ENCODE measurements around the gene MUC22. TPM values are rescaled to one million over a fixed set of nuclear protein-coding genes. Genes with fewer than 3 reads are reported as not detected.

MUC22 gene
- polyA plus RNA-seq, 1 donor (not counting 4 experiments of a cell fraction or from before 2014, with no cell fraction given): not detected

- dilution Hi-C loops (cut with MboI; ENCODE audit: extremely low pct_ligation_motif_present, low sequenced_read_pairs): no loop called here
- Histone ChIP-seq H3K36me3 (ENCODE audit: control insufficient read depth in 2 of 2, extremely low read depth in 1 of 2, insufficient read depth in 2 of 2, low read length in 2 of 2) (no peaks in the 10 kb centered on the region), H3K27me3 (ENCODE audit: control insufficient read depth, extremely low read depth, insufficient read depth, low read length) (peaks cover 5% of the 10 kb centered on the region), H3K27ac (ENCODE audit: control insufficient read depth, insufficient read depth, low read length) (no peak overlapping the region), H2AFZ (ENCODE audit: control insufficient read depth, low read length) (no peak overlapping the region), H3K4me3 (ENCODE audit: control insufficient read depth in 2 of 3, extremely low read depth in 1 of 3, insufficient read depth in 2 of 3, low read depth in 1 of 3, low read length in 3 of 3) (no peak overlapping the region), H4K20me1 (ENCODE audit: control insufficient read depth, extremely low read depth, insufficient read depth, low read length) (no peaks in the 10 kb centered on the region), H3K9me3 (ENCODE audit: control insufficient read depth, low read depth, low read length) (no peaks in the 10 kb centered on the region), H3K9me1 (ENCODE audit: control insufficient read depth, extremely low read depth, insufficient read depth, low read length) (no peaks in the 10 kb centered on the region), H3K79me2 (ENCODE audit: control insufficient read depth, insufficient read depth, low read length) (no peaks in the 10 kb centered on the region), H3K4me1 (ENCODE audit: control insufficient read depth, extremely low read depth, insufficient read depth, low read length) (peaks cover 9% of the 10 kb centered on the region), H3K9ac (ENCODE audit: control insufficient read depth, extremely low read depth, insufficient read depth, low read length) (no peak overlapping the region), H3K4me2 (ENCODE audit: control insufficient read depth, extremely low read depth, insufficient read depth, low read depth, low read length) (no peak overlapping the region)
- TF ChIP-seq EZH2 (IDR thresholded peaks at IDR 0.05; ENCODE audit: low read length) (no peak), CTCF (optimal IDR thresholded peaks at IDR 0.05 in 1 of 3, IDR thresholded peaks at IDR 0.05 in 1 of 3, conservative IDR thresholded peaks at IDR 0.05 in 1 of 3; ENCODE audit: extremely low read depth in 1 of 3, insufficient read depth in 2 of 3, low read length in 3 of 3) (no peak)
- DNase-seq (ENCODE audit: low read depth, low spot score): no peak
- no peak for FAIRE-seq
These were observed 24.8 kb upstream of the MUC22 start for GRCh38 chr6:30985490-30985889.

GRCh38 chr6:30987304-30987703 is 23.0 kb upstream of the MUC22 start:
- FAIRE-seq: no peak
- TF ChIP-seq EZH2 (IDR thresholded peaks at IDR 0.05; ENCODE audit: low read length) (no peak), CTCF (optimal IDR thresholded peaks at IDR 0.05 in 1 of 3, IDR thresholded peaks at IDR 0.05 in 1 of 3, conservative IDR thresholded peaks at IDR 0.05 in 1 of 3; ENCODE audit: extremely low read depth in 1 of 3, insufficient read depth in 2 of 3, low read length in 3 of 3) (no peak)
- no peak overlapping the region for H3K4me2 ChIP-seq (ENCODE audit: control insufficient read depth, extremely low read depth, insufficient read depth, low read depth, low read length)
- no peaks in the 10 kb centered on the region for H3K9me1 ChIP-seq (ENCODE audit: control insufficient read depth, extremely low read depth, insufficient read depth, low read length)
- H3K79me2 ChIP-seq (ENCODE audit: control insufficient read depth, insufficient read depth, low read length): no peaks in the 10 kb centered on the region
- no peak overlapping the region for H3K4me3 ChIP-seq (ENCODE audit: control insufficient read depth in 2 of 3, extremely low read depth in 1 of 3, insufficient read depth in 2 of 3, low read depth in 1 of 3, low read length in 3 of 3)
- H3K9me3 ChIP-seq (ENCODE audit: control insufficient read depth, low read depth, low read length): no peaks in the 10 kb centered on the region
- no peak overlapping the region for H3K27ac ChIP-seq (ENCODE audit: control insufficient read depth, insufficient read depth, low read length)
- H3K9ac ChIP-seq (ENCODE audit: control insufficient read depth, extremely low read depth, insufficient read depth, low read length): no peak overlapping the region
- H4K20me1 ChIP-seq (ENCODE audit: control insufficient read depth, extremely low read depth, insufficient read depth, low read length): no peaks in the 10 kb centered on the region
- H3K27me3 ChIP-seq (ENCODE audit: control insufficient read depth, extremely low read depth, insufficient read depth, low read length): peaks cover 5% of the 10 kb centered on the region
- peaks cover 4% of the 10 kb centered on the region for H3K4me1 ChIP-seq (ENCODE audit: control insufficient read depth, extremely low read depth, insufficient read depth, low read length)
- dilution Hi-C loops (cut with MboI; ENCODE audit: extremely low pct_ligation_motif_present, low sequenced_read_pairs): no loop called here
- no peak overlapping the region for H2AFZ ChIP-seq (ENCODE audit: control insufficient read depth, low read length)
- no peaks in the 10 kb centered on the region for H3K36me3 ChIP-seq (ENCODE audit: control insufficient read depth in 2 of 2, extremely low read depth in 1 of 2, insufficient read depth in 2 of 2, low read length in 2 of 2)
- no peak for DNase-seq (ENCODE audit: low read depth, low spot score)

Measured in keratinocyte (primary cell).